ENCODE results near the gene NPAP1.
"Not testable (repeated sequence)": the region's sequence is repeated elsewhere in the genome, so short reads cannot be mapped to it uniquely, and the experiment has no call there.

NPAP1 gene

GRCh38 chr15:24675332-24676144, at the start of gene NPAP1:
Gene NPAP1, plus strand, starts transcription at chr15:24675775. Its CDS starts 93 bp downstream, at chr15:24675868.
- DNase-seq: no peak

GRCh38 chr15:24627443-24627842, 48.1 kb upstream of the NPAP1 start:
- no peak for DNase-seq

GRCh38 chr15:24633082-24633481, 42.5 kb upstream of the NPAP1 start:
- no peak for DNase-seq

GRCh38 chr15:24639412-24639811, 36.2 kb upstream of the NPAP1 start:
- DNase-seq: not testable (repeated sequence)

GRCh38 chr15:24645627-24646026, 29.9 kb upstream of the NPAP1 start:
- no peak for DNase-seq

GRCh38 chr15:24659622-24660021, 16.0 kb upstream of the NPAP1 start:
- DNase-seq: no peak

- no peak for DNase-seq
These were observed 12.6 kb upstream of the NPAP1 start for GRCh38 chr15:24662991-24663390.

GRCh38 chr15:24676431-24676830, 856 bp downstream of the NPAP1 start:
- DNase-seq: no peak

- DNase-seq: no peak
These were observed 2.9 kb downstream of the NPAP1 start for GRCh38 chr15:24678485-24678884.

GRCh38 chr15:24682002-24682401, 6.4 kb downstream of the NPAP1 start:
- DNase-seq: no peak

GRCh38 chr15:24682905-24683304, 7.3 kb downstream of the NPAP1 start:
- not testable (repeated sequence) for DNase-seq

- no peak for DNase-seq
These were observed 8.2 kb downstream of the NPAP1 start for GRCh38 chr15:24683736-24684135.

GRCh38 chr15:24684313-24684712, 8.7 kb downstream of the NPAP1 start:
- DNase-seq: no peak

- no peak for DNase-seq
These were observed 20.6 kb downstream of the NPAP1 start for GRCh38 chr15:24696201-24696600.

- no peak for DNase-seq
These were observed 21.3 kb downstream of the NPAP1 start for GRCh38 chr15:24696842-24697241.

- DNase-seq: no peak
These were observed 42.9 kb downstream of the NPAP1 start for GRCh38 chr15:24718289-24719082.

GRCh38 chr15:24729760-24730159, 54.2 kb downstream of the NPAP1 start:
- DNase-seq: no peak
